ENCODE data around the gene TEX2. TPM values are rescaled to one million over a fixed set of nuclear protein-coding genes. Genes with fewer than 3 reads are reported as not detected.
A peak's percentile ranks its signal among the peaks of the same experiment; 100 is the strongest.

The TEX2 gene
- polyA plus RNA-seq, 3 donors from 2014 or later: 4.7 to 8.1 (median 6.3) TPM

- Mint-ChIP-seq H3K4me3 (no peak overlapping the region), H3K27me3 (ENCODE audit: low read depth in 3 of 3) (no peaks in the 10 kb centered on the region), H3K4me1 (no peaks in the 10 kb centered on the region), H3K27ac (no peak overlapping the region), H3K9me3 (no peaks in the 10 kb centered on the region), H3K36me3 (peaks cover 13 to 26% (median 16%) of the 10 kb centered on the region in 3 donors)
- no peak for DNase-seq
Measured at GRCh38 chr17:64156670-64157069, 106.4 kb downstream of the TEX2 start.

- H3K9me3 Mint-ChIP-seq: no peaks in the 10 kb centered on the region
- no peak overlapping the region for H3K27ac Mint-ChIP-seq
- H3K4me1 Mint-ChIP-seq: no peaks in the 10 kb centered on the region
- H3K36me3 Mint-ChIP-seq: peaks cover 13 to 30% (median 20%) of the 10 kb centered on the region in 3 donors
- no peaks in the 10 kb centered on the region for H3K27me3 Mint-ChIP-seq (ENCODE audit: low read depth in 3 of 3)
- DNase-seq: no peak
- H3K4me3 Mint-ChIP-seq: no peak overlapping the region
Measured at GRCh38 chr17:64155751-64156544, 107.1 kb downstream of the TEX2 start.

- Mint-ChIP-seq H3K36me3 (peaks cover 13 to 34% (median 16%) of the 10 kb centered on the region in 3 donors), H3K27me3 (ENCODE audit: low read depth in 3 of 3) (no peaks in the 10 kb centered on the region), H3K27ac (no peak overlapping the region), H3K9me3 (no peaks in the 10 kb centered on the region), H3K4me1 (no peaks in the 10 kb centered on the region), H3K4me3 (no peak overlapping the region)
- no peak for DNase-seq
Measured at GRCh38 chr17:64155129-64155528, 107.9 kb downstream of the TEX2 start.

- DNase-seq: no peak
- Mint-ChIP-seq H3K4me3 (no peak overlapping the region), H3K36me3 (peaks cover 13 to 34% (median 15%) of the 10 kb centered on the region in 3 donors), H3K27ac (no peak overlapping the region), H3K9me3 (no peaks in the 10 kb centered on the region), H3K4me1 (no peaks in the 10 kb centered on the region), H3K27me3 (ENCODE audit: low read depth in 3 of 3) (no peaks in the 10 kb centered on the region)
Measured at GRCh38 chr17:64154717-64155116, 108.3 kb downstream of the TEX2 start.

GRCh38 chr17:64154313-64154695 lies 108.8 kb downstream of the TEX2 start:
- no peak for DNase-seq
- no peaks in the 10 kb centered on the region for H3K9me3 Mint-ChIP-seq
- peaks cover 13 to 34% (median 15%) of the 10 kb centered on the region in 3 donors for H3K36me3 Mint-ChIP-seq
- H3K27ac Mint-ChIP-seq: no peak overlapping the region
- no peaks in the 10 kb centered on the region for H3K27me3 Mint-ChIP-seq (ENCODE audit: low read depth in 3 of 3)
- H3K4me3 Mint-ChIP-seq: no peak overlapping the region
- H3K4me1 Mint-ChIP-seq: no peaks in the 10 kb centered on the region

GRCh38 chr17:64153565-64154312 lies 109.3 kb downstream of the TEX2 start:
- no peak overlapping the region for H3K4me3 Mint-ChIP-seq
- no peaks in the 10 kb centered on the region for H3K9me3 Mint-ChIP-seq
- H3K36me3 Mint-ChIP-seq: peaks cover 13 to 36% (median 15%) of the 10 kb centered on the region in 3 donors
- H3K27ac Mint-ChIP-seq: no peak overlapping the region
- no peak for DNase-seq
- no peaks in the 10 kb centered on the region for H3K27me3 Mint-ChIP-seq (ENCODE audit: low read depth in 3 of 3)
- H3K4me1 Mint-ChIP-seq: no peaks in the 10 kb centered on the region

- Mint-ChIP-seq H3K27me3 (ENCODE audit: low read depth in 3 of 3) (no peaks in the 10 kb centered on the region), H3K9me3 (no peaks in the 10 kb centered on the region), H3K4me1 (no peaks in the 10 kb centered on the region), H3K27ac (no peak overlapping the region), H3K36me3 (peaks cover 8 to 40% (median 15%) of the 10 kb centered on the region in 3 donors), H3K4me3 (no peak overlapping the region)
- no peak for DNase-seq
Measured at GRCh38 chr17:64152428-64153125, 110.5 kb downstream of the TEX2 start.

GRCh38 chr17:64151016-64151368 lies 112.1 kb downstream of the TEX2 start:
- Mint-ChIP-seq H3K27ac (no peak overlapping the region), H3K36me3 (peaks cover 7 to 40% (median 15%) of the 10 kb centered on the region in 3 donors)

GRCh38 chr17:64150237-64151015 lies 112.6 kb downstream of the TEX2 start:
- peaks cover 12 to 13% of the 10 kb centered on the region in 2 donors for H3K4me1 Mint-ChIP-seq
- H3K27me3 Mint-ChIP-seq (ENCODE audit: low read depth in 3 of 3): peaks cover 1 to 4% (median 1%) of the 10 kb centered on the region in 3 donors
- H3K4me3 Mint-ChIP-seq: no peak overlapping the region
- DNase-seq: no peak
- H3K36me3 Mint-ChIP-seq: peaks cover 7 to 38% (median 15%) of the 10 kb centered on the region in 3 donors
- no peaks in the 10 kb centered on the region for H3K9me3 Mint-ChIP-seq
- H3K27ac Mint-ChIP-seq: no peak overlapping the region

More at GRCh38 chr17:64151016-64151368, 112.1 kb downstream of the TEX2 start:
- H3K27me3 Mint-ChIP-seq (ENCODE audit: low read depth in 3 of 3): peaks cover 1 to 4% (median 1%) of the 10 kb centered on the region in 3 donors
- H3K4me1 Mint-ChIP-seq: peaks cover 12 to 13% of the 10 kb centered on the region in 2 donors
- no peak for DNase-seq
- H3K4me3 Mint-ChIP-seq: no peak overlapping the region
- H3K9me3 Mint-ChIP-seq: no peaks in the 10 kb centered on the region

GRCh38 chr17:64149196-64149595 lies 113.9 kb downstream of the TEX2 start:
- Mint-ChIP-seq H3K4me3 (no peak overlapping the region), H3K4me1 (peaks cover 12 to 18% of the 10 kb centered on the region in 2 donors), H3K36me3 (peaks cover 7 to 29% (median 15%) of the 10 kb centered on the region in 3 donors), H3K9me3 (no peaks in the 10 kb centered on the region), H3K27ac (no peak overlapping the region), H3K27me3 (ENCODE audit: low read depth in 3 of 3) (peaks cover 1 to 4% (median 1%) of the 10 kb centered on the region in 3 donors)
- no peak for DNase-seq

- peaks cover 12 to 18% of the 10 kb centered on the region in 2 donors for H3K4me1 Mint-ChIP-seq
- H3K36me3 Mint-ChIP-seq: peaks cover 7 to 29% (median 15%) of the 10 kb centered on the region in 3 donors
- no peaks in the 10 kb centered on the region for H3K9me3 Mint-ChIP-seq
- H3K27me3 Mint-ChIP-seq (ENCODE audit: low read depth in 3 of 3): peaks cover 1 to 4% (median 1%) of the 10 kb centered on the region in 3 donors
- H3K27ac Mint-ChIP-seq: peak overlapping the region in 1 of 6 donors; percentile 51
- no peak for DNase-seq
- H3K4me3 Mint-ChIP-seq: peak overlapping the region in 1 of 5 donors; percentile 28
Measured at GRCh38 chr17:64148699-64149098, 114.4 kb downstream of the TEX2 start.

GRCh38 chr17:64148017-64148631 lies 114.9 kb downstream of the TEX2 start:
- Mint-ChIP-seq H3K4me1 (peaks cover 12 to 18% of the 10 kb centered on the region in 2 donors), H3K27ac (peak overlapping the region in 3 of 6 donors; percentile 28 to 51 (median 48)), H3K4me3 (peak overlapping the region in 3 of 5 donors; percentile 17 to 38 (median 28)), H3K9me3 (no peaks in the 10 kb centered on the region), H3K36me3 (peaks cover 7 to 26% (median 13%) of the 10 kb centered on the region in 3 donors), H3K27me3 (ENCODE audit: low read depth in 3 of 3) (peaks cover 1 to 4% (median 1%) of the 10 kb centered on the region in 3 donors)
- DNase-seq: no peak
